ENCODE measurements around the gene NADK. TPM values are rescaled to one million over a fixed set of nuclear protein-coding genes. Genes with fewer than 3 reads are reported as not detected.

Gene NADK
- total and polyA plus RNA-seq, 11 donors, result 17.7 to 45.2 (median 23.3) TPM

DNA sequence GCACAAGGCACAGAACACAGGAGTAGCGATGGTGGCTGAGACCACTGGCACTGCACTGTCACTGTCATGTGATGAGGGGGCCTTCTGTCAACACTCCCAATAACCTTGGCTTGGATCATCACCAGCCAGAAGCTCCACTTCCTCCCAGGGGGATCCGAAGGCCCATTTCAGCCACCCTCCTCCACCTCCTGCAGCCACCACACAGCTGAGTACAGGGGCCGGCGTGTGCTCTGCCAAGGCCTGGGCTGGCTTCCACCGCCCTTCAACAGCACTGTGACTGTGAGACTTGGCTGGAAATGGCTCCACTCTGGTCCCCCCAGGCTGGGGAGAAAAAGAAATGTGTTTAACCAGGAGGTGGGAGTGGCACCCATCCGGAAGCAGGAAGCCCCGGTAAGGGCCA is 9.9 kb upstream of the NADK start:
- TF ChIP-seq, protein P1, sequence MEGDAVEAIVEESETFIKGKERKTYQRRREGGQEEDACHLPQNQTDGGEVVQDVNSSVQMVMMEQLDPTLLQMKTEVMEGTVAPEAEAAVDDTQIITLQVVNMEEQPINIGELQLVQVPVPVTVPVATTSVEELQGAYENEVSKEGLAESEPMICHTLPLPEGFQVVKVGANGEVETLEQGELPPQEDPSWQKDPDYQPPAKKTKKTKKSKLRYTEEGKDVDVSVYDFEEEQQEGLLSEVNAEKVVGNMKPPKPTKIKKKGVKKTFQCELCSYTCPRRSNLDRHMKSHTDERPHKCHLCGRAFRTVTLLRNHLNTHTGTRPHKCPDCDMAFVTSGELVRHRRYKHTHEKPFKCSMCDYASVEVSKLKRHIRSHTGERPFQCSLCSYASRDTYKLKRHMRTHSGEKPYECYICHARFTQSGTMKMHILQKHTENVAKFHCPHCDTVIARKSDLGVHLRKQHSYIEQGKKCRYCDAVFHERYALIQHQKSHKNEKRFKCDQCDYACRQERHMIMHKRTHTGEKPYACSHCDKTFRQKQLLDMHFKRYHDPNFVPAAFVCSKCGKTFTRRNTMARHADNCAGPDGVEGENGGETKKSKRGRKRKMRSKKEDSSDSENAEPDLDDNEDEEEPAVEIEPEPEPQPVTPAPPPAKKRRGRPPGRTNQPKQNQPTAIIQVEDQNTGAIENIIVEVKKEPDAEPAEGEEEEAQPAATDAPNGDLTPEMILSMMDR (IDR thresholded peaks at IDR 0.05), result no peak
- no peak for TF ChIP-seq POLR2A (IDR thresholded peaks at IDR 0.05)
- Histone ChIP-seq H3K9me3 (no peaks in the 10 kb centered on the region), H3K27me3 (no peaks in the 10 kb centered on the region), H3K4me3 (no peak overlapping the region), H3K27ac (peak overlapping the region in 6 of 12 donors; percentile 2 to 32 (median 12)), H3K36me3 (peaks cover 0 to 89% (median 87%) of the 10 kb centered on the region in 9 donors), H3K4me1 (peaks cover 8 to 29% (median 15%) of the 10 kb centered on the region in 12 donors)
- 25 to 37% (median 31%) methylated on average over 4 to 7 of the region's 7 CpGs for WGBS, 4 donors
- DNase-seq (peak in 1 of 5 donors; percentile 58), ATAC-seq (peak; percentile 55 to 70 (median 64))
- intact Hi-C loops (cut with DNase I), result loop anchor here in 1 of 10 donors (10.0 kb wide), 1 partner anchor 107 kb away; the partner anchor contains the start of gene GNB1

DNA sequence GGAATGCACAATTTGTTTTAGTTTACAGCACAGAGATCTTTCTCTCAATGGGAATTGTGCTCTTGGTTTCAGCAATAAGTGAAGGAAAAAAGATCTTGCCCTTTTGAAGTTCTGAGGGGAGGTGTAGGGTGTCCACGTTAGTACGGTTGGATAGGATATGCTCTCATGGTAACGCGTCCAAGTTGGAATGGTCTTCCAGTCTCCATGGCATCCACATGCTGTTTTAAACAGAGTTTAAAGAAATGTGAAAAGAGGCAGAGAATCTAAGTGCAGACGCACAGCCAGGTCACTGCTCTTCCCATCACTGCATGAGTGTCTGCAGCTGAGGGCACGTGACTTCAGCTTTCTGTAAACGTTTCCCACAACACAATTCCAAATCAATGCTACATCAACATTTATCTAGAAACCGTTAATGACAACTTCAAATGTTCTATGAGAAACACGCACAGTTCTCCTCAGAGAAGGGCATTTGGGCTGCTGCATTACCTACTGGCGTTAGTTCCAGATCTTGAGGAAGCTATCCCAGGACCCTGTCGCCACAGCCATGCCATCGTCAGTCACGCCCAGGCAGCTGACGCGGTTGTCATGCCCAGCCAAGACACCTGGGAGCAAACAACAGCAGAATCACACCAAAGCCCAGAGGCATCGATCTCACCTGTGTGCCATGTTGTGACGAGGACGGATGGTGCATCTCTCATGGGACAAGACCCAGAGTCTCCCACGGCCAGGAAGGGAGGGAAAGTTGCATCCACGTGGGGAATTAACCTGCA is 8.8 kb upstream of the NADK start:
- WGBS, 4 donors, result 83 to 91% (median 85%) methylated on average over 17 to 20 of the region's 20 CpGs
- Histone ChIP-seq H3K27ac (no peak overlapping the region), H3K4me1 (peaks cover 8 to 40% (median 26%) of the 10 kb centered on the region in 12 donors), H3K27me3 (no peaks in the 10 kb centered on the region), H3K9me3 (no peaks in the 10 kb centered on the region), H3K36me3 (peaks cover 0 to 78% (median 76%) of the 10 kb centered on the region in 9 donors), H3K4me3 (no peak overlapping the region)
- DNase-seq (no peak), ATAC-seq (no peak)
- intact Hi-C loops (cut with DNase I), result loop anchor here in 1 of 10 donors (10.0 kb wide), 1 partner anchor 108 kb away; the partner anchor contains the start of gene GNB1
- TF ChIP-seq, protein P1 (IDR thresholded peaks at IDR 0.05), result no peak
- TF ChIP-seq POLR2A (IDR thresholded peaks at IDR 0.05), result no peak

DNA sequence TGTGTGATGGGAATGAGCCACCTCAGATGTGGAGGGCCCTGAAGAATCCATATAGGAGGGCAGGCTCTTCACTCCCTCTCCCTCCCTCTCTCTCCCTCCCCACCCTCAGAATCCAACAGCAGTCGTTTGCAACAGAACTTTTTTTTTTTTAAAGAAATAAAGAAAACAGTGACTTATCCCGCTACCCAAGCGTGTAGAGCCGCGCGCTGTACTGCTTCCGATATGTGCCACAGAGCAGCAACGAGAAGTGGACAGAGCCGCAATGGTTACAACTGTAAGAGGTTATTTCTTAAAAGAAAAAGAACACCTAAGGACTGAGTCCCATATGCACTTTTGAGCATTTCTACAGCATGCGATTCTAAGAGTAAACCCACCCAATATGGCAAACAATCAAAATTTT is 7.4 kb upstream of the NADK start:
- DNase-seq (no peak), ATAC-seq (no peak)
- peaks cover 0 to 64% (median 63%) of the 10 kb centered on the region in 9 donors for H3K36me3 ChIP-seq
- H3K4me1 ChIP-seq, result peaks cover 15 to 53% (median 37%) of the 10 kb centered on the region in 12 donors
- H3K27me3 ChIP-seq, result no peaks in the 10 kb centered on the region
- no peaks in the 10 kb centered on the region for H3K9me3 ChIP-seq
- TF ChIP-seq, protein P1 (IDR thresholded peaks at IDR 0.05), result no peak
- TF ChIP-seq POLR2A (IDR thresholded peaks at IDR 0.05), result no peak
- intact Hi-C loops (cut with DNase I), result loop anchor here in 1 of 10 donors (10.0 kb wide), 1 partner anchor 109 kb away; the partner anchor contains the start of gene GNB1
- no peak overlapping the region for H3K27ac ChIP-seq
- no peak overlapping the region for H3K4me3 ChIP-seq
- 89 to 91% (median 89%) methylated on average over 10 of the region's 10 CpGs for whole genome bisulfite sequencing, 4 donors

DNA sequence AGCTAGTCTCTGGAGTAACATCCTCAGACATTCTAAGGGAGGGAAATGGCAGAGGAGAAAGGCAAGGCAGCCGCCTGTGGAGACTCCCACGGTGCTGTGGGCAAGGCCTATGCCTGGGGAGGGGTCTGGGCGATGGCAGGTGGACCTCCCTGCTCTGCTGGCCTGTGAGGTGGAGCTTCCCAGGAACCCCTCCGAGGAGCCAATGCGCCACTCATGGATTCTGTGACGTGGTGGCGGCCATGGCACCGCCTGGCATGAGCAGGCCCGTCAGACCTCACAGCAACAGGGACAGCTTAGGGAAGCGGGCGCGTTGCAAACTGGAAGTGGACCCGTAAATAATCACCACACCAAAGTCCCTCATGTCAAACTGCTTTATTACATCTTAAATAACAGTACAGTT is 6.7 kb upstream of the NADK start:
- Histone ChIP-seq H3K4me1 (peaks cover 15 to 61% (median 43%) of the 10 kb centered on the region in 12 donors), H3K4me3 (no peak overlapping the region), H3K27ac (no peak overlapping the region), H3K27me3 (no peaks in the 10 kb centered on the region), H3K36me3 (peaks cover 0 to 57% (median 55%) of the 10 kb centered on the region in 9 donors), H3K9me3 (no peaks in the 10 kb centered on the region)
- WGBS, 4 donors, result 89 to 96% (median 93%) methylated on average over 13 of the region's 13 CpGs
- intact Hi-C loops (cut with DNase I), result loop anchor here in 2 of 10 donors (5.0 to 10.0 kb wide), 2 partner anchors 110 to 122 kb away; partner anchors contain the start of gene GNB1 (in 1 of the 2)
- DNase-seq (no peak), ATAC-seq (no peak)
- no peak for TF ChIP-seq POLR2A (IDR thresholded peaks at IDR 0.05)
- TF ChIP-seq, protein P1 (IDR thresholded peaks at IDR 0.05), result no peak
